HG02885 (cell line): ENCODE results near the gene NSUN3.

Experiments used
- ATAC-seq: cut with Tn5 transposase; IDR thresholded peaks from one replicate; pipeline ENCODE4 v1.9.1; 2021; ENCODE audit warnings: mild to moderate bottlenecking; ENCODE audit not compliant: unreplicated experiment, poor library complexity

The NSUN3 gene

DNA sequence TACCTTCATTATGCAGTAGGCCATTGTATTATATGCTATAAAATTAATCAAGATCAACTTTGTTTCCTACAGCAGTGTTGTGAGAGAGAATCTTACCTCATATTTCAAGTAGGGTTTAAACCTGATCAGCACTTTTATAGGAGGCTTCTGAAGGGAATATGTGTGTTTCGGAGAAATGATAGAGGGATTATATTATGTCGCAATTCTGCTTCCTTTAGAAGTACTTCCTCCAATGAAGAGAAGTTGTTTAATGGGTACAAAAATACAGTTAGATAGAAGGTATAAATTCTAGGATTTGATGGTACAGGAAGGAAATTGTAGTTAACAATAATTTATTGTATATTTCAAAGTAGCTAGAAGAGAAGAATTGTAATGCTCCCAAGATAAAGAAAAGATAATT lies 54.9 kb downstream of the NSUN3 start:
- no peak for ATAC-seq

DNA sequence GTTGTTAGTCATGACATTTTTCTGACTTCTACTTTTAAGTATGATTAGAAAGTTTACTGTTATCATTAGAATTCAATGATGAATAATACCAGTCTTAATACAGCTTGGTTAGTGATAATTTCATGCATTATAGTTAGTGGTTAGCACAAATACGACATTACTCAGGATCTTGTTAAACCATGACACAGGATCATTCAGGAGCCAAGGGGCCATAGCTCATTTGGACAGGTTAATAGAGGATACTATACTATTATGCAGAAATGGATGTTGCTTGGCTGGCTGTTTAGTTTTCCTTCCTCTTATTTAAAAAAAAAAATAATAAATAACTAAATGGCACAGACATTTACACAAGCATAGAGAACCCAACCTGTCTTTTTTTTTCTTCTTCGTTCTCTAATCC lies 55.5 kb downstream of the NSUN3 start:
- ATAC-seq = no peak

DNA sequence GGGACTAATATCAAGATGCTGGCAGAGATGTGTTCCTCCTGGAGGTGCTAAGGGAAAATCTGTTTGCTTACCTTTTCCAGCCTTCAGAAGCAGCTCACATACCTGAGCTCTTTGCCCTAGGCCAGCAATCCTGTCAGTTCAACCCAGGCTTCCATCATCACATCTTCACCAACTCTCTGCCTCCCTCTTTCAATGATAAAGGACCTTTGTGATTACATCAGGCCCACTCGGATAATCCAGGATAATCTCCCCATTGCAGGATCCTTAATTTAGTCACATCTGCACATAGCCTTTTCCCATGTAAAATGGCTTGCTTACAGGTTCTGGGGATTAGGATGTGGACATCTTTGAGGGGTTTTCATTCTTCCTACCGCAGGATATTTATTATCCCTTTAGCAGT lies 58.3 kb downstream of the NSUN3 start:
- no peak for ATAC-seq

DNA sequence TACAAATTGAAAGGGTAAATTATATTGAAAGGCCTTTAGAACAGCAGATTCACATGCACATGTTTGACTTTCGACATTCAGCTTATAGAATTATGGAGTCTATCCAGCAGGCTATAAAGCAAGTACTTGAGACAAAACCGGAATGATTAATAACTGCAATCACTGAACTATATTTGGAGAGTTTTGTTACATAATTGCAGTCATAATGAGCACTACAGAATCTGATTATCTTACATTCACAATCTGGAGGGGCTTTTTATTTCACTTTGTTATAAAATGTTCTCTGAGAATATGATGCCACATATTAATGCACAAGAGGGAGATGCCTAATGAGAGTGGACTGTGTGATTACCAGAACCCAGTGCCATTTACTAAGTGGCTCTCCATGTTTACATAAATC lies 64.3 kb downstream of the NSUN3 start:
- no peak for ATAC-seq

DNA sequence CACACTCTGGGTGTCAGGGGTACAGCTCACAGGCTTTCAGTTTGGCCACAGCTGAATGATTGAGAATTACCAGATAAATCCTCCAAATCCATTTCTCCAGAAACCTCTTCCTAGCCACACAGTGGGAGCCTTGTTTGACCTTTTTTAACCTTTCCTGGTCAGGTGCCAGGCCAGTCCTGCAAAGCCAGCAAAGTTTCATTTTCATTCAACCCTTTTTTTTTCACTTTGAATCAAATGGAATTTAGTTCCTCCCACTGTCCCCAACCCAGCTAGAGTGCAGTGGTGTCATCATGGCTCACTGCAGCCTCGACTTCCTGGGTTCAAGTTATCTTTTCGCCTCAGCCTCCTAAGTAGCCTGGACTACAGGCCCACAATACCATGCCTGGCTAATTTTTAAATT lies 67.8 kb downstream of the NSUN3 start:
- ATAC-seq = peak; percentile 59

DNA sequence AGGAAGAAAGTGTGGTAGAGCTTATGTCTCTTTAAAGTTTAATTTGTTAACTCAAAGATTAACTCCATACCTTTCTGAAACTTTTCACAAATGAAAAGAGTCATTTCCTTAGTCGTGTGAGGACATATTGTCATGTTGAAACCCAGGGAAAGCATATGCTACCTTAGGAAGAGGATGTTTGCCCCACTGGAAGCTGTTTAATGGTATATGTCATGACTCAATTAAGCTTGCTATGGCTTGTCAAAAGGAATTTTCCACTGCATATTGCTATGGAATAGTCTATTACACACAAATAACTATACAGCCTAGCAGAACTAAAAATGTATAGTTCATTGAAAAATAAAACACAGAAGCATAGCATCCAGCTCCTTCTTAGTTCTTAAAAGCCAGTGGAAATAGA lies 69.9 kb downstream of the NSUN3 start:
- ATAC-seq = no peak

DNA sequence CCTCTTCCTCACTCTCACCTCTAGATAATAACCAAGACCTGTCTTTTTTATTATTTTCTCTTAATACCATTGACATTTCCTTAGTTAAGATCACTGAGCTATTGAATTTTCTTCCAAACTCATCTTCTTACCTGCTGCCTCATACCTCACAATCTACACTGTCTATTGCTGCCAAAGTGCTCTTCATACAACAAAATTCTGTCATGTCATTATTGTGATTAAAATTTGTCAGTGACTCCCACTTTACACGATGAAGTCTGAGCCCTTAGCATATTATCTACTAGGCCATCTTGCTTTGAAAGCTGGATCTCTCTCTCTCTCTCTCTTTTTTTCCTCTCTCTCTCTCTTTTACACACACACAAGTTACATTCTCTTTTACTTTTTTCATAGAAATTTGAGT lies 73.3 kb downstream of the NSUN3 start:
- ATAC-seq = no peak

DNA sequence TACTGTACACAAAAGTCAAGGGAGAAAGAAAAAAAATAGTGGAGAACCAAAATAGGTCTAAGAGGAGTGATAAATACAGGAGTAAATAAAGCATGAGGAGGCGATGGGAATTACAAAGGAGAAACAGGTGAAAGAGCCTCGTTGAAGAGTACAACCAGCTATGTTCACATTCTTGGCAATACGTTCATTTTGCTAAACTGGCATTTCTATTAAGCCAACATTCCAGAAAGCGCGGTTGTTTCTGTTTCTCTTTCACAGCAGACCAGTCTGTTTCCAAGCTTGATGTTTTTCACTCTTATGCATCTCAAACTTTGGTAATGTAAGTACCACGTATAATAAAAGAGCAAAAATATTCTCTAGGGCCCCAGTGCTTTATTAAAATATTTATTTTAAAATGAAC lies 74.5 kb downstream of the NSUN3 start:
- ATAC-seq = no peak

DNA sequence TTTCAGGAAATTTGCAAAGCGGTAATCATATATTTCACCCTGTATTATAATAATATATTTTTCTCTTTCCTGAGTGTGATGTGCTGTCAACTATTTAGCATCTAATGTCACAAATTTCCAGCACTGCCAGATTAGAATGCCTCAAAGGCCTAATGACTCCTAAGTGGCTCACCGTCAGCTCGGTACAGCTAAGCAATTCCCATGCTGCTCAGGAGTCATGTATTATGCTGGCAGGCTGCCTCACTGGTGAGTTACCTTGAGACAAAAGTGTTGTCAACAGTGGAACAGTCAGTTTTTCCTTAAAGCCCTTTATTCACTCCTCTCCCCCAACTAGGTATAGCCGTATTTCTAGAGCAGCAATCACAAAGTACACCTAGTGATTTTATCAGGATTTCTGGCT lies 83.6 kb downstream of the NSUN3 start:
- no peak for ATAC-seq

DNA sequence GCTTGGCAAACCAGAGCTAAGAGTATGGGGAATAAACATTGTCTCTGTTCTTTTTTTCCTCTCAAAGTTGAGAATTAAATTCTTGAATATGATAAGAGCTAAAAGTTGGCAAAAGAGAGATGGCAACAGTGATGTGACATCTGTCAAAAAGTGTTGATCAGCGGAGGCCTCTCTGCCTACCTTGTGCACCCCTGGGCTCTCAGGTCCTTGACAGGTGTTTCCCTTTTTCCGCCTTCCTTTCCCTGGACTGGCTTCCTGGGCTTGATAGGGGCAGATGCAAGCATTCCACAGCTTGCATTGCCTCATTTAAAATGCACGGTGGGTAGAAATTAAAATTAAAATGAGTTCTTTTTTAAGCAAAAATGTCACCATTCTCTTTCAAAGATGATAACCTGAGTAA lies 84.2 kb downstream of the NSUN3 start:
- ATAC-seq = no peak

DNA sequence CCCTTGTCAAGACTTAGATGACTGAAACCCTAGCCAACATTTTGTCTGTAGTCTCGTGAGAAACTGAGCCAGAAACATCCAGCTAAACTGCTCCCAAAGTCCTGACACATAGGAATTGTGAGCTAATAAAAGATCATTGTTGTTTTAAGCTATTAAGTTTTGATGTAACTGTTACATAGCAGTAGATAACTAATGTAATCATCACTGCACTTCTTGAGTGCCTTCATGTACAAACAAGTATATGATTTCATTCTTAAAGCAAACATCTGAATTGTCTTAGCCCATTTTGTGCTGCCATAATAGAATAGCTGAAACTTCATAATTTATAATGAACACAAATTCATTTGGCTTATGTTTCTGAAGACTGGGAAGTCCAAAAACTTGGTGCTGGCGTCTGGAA lies 87.3 kb downstream of the NSUN3 start:
- no peak for ATAC-seq

DNA sequence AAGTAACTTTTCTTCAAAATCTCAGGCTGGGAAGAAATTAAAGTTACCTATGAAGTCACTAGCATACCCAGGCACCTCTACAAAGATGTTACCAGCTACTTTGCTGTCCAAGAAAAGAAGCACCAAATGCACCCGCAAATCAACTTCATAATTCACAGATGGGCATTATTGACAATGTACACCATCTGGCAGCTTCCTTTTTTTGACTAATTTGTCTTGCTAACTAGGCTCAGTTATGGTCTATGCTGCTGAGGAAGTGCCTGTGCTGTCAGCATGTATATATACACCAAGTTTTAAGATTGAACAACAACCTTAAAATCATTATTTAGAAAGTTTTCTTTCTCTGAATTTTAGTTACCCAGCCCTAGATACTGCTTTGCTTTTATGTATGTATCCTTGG lies 93.8 kb downstream of the NSUN3 start:
- no peak for ATAC-seq

DNA sequence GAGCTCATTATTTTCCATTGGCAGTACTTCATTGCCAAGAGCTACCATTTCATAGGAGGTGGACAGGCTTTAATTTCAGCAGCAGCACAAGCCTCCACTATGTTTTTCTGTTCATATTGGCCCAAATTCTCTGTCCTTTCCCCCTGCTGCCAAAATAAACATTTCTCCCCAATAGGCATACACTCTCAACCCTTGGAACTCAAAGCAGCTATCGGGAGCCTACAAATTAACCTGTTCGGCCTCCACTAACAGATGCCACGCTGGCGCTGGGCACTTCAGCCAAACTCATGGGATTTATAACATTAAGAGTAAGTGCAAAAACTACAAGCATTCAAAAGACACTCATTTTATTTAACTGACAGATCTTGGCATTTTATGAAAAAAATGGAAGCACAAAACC lies 95.7 kb downstream of the NSUN3 start:
- ATAC-seq = no peak

DNA sequence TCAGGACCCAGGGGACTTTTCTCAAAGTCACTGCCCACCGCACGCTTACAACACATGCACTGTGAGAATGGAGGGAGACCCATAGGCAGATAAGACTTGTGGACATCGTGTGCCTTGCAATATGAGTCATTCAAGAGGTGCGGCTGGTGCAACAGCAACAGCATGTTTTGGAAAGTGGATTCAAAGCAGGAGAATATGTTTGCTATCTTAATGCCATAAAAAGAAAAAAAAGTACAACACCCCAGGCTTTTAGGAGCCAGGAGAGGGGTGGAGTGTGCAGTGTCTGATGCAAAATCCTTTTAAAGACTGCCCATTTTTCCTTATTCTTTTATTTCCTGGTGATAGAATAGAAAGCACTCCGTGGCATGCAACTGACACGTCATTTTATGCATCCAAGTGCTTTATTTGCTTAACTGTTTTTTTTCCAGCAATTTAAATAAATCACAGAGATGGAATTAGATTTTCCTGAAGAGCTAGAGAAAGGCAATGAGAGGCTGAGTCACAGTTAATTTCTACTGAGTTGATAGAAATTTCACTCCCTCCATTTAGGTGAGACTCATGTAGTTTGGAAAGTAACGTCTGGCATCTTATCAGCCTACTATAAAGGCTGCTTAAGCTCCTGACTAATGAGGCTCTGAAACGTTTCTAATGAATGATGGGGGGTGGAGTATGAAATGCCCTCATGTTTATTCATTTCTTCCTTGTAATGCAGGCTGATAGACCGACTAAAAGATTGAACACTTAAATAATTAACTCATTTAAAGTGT lies 96.4 kb downstream of the NSUN3 start:
- ATAC-seq = no peak

DNA sequence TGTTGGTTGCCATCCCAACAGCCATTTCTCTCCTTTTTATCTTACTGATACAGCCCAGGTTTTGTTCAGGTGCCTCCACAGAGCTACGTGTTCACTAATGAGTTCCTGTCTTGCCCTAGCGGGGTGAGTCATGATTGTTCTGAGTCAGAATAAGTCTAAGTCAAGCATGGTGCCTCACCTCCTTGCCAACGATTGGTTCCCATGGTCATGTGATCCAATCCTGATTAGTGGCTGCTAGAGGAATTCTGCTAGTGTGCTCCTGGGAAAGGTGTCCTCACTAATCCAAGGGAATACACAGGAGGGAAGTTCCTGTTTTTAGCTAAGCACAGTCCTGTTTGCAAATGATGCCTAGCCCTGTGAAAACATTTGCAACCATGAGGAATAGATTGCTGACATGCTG lies 99.8 kb downstream of the NSUN3 start:
- ATAC-seq = peak; percentile 68

DNA sequence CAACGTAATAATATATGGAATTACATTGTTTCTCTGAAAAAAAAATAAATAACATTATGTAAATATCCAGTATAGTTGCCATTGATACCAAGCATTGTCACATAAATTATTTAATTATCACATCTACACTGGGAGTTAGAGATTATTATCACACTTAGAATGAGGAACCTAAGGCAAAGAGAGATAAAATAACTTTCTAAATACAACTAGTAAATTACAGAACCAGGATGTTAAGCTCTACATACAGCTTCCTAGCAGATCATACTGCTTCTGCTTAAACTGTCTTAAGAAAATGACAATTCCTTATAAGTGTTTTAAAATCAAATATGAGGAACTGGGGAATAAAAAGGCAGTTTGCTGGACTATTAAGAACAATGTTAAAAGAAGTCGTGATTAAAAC lies 104.5 kb downstream of the NSUN3 start:
- no peak for ATAC-seq

DNA sequence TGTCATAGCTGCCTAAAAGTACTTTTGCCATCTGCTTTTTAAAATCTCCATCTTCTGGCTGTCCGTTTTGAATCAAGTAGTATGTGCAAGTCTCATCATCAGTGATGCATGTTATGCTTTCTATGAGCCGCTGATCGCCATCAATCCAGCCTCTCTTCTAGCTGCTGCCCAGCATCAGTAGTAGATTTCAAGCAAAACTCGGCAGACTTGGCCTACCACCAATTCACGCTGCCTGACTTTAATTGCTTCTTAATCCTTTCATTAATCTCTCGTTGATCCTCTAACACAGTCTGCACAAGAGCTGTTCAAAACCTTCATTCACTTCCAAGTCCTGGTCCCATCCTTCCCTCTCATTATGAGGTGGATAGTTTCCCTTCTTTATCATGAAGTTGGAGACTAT lies 104.9 kb downstream of the NSUN3 start:
- ATAC-seq = no peak

DNA sequence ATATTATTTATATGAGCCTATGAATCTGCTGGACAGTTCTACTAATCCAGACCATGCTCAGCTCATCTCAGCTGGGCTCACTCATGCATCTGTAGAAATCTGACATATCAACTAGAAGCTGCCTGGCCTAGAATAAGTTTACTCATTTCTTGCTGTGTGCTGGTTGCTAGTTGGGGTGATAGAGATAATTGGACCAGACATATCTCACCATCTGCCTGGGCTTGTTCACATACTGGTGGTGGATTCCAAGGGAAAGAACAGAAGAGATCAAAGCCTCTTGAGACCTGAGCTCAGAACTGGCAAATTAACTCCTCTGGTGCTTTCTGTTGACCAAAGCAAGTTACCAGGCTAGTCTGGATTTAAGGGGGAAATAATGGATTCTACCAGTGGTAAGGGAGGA lies 109.1 kb downstream of the NSUN3 start:
- no peak for ATAC-seq

DNA sequence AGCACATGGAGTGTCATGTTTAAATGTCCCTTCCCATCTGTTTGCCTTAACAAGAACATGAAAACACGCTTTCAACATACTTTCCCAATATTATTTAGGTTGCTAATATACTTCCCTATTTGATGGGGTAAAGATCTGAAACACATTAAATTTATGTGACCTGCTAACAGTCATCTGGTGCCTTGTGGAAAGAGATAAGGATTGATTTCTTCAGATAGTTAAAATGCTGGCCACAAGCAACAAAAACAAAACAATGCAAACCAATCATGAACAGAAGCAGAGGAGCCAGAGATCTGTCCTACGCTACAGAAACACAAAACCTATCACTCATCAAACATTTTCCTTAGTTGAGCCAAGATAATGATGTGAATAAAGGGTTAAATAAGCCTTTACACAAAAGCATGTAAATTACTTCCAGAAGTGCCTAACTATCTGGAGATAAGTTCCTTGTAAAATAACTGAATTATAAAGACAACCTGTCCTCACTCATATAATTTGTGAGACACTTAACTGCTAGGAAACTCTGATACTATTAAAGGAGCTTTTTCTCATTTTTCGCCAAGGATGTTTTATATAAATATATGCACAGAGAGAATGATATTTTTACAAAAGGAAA lies 109.9 kb downstream of the NSUN3 start:
- no peak for ATAC-seq

DNA sequence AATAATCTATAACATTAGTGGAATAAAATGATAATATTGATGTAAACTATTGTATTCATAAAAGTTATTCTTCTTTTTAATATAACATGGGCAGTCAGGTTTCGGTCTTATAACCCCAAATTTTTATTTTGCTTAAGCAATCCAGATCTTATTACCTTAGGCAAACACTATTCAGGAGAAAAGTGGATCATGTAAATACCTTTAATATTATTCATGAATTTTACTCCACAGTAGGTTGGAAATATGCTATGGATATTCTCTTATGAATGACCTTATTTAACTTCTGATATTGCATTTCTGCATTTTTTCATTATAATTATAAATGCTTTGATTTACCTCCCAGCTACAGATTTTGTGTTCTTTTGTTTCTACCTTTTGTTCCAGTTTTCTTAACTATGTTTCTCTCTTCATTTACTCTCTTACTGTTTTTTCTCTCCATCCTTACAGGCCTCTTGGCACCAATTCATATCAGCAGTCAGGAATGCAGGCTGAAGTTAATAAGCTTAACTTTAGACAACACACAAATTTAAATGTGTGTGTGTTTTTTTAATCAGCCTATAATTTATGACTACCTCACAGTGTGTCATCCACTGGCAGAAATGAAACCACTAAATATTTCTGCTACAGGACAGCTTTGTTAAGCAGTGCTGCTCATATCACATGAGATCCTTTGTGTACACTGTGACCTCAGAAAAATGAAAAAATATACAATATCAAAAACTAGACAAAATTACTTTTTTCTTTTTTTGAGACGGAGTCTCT lies 111.0 kb downstream of the NSUN3 start:
- no peak for ATAC-seq

DNA sequence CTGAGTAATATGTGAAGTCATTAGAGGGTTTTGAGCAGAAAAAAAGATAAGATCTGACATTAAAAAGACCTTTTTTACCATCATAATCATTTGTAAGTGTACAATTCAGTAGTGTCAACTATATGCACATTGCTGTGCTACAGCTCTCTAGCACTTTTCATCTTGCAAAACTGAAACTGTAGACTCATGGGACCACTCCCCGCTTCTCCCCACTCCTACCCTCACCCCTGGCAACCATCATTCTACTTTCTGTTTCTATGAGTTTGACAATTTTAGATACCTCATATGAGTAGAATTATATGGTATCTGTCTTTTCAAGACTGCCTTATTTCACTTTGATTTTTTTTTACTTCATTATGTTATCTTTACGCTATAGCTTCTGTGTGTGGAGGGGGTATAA lies 112.8 kb downstream of the NSUN3 start:
- ATAC-seq = no peak
